Natural killer cell (primary cell): ENCODE results near the gene PTPRN2. TPM values are rescaled to one million over a fixed set of nuclear protein-coding genes. Genes with fewer than 3 reads are reported as not detected.
"Not testable (repeated sequence)": the region's sequence is repeated elsewhere in the genome, so short reads cannot be mapped to it uniquely, and the experiment has no call there.

Source experiments
- ATAC-seq, 3 donors: fragments of 150-1000 bp in 2 of 3; fragments of 200-7000 bp in 1 of 3; cut with Tn5 transposase; 1 replicate in 1 of 3; 2 replicates in 2 of 3; pipeline ENCODE4 v1.10.0; 2021; ENCODE audit warnings: mild to moderate bottlenecking in 2 of 3, moderate library complexity in 2 of 3
- DNase-seq, 2 donors: peaks; one replicate each; pipeline versions ENCODE4 v3.0.0 to v3.0.0-alpha.2; 2013 to 2021; ENCODE audit warnings: mixed read lengths in 1 of 2
- H3K27ac ChIP-seq: one replicate; pipeline ENCODE4 v1.5.1; 2013; ENCODE audit warnings: mild to moderate bottlenecking, low read length
- H3K27me3 ChIP-seq: one replicate; pipeline ENCODE4 v1.6.1; 2013; ENCODE audit warnings: low read length; ENCODE audit not compliant: control insufficient read depth, insufficient read depth
- H3K36me3 ChIP-seq: one replicate; pipeline ENCODE4 v1.6.1; 2013; ENCODE audit warnings: low read length; ENCODE audit not compliant: control insufficient read depth, insufficient read depth
- H3K4me1 ChIP-seq: one replicate; pipeline ENCODE4 v1.6.1; 2013; ENCODE audit warnings: low read length; ENCODE audit not compliant: control insufficient read depth, insufficient read depth
- H3K4me3 ChIP-seq: one replicate; pipeline ENCODE4 v1.5.1; 2013; ENCODE audit warnings: low read length
- H3K9me3 ChIP-seq: one replicate; pipeline ENCODE4 v1.6.1; 2013; ENCODE audit warnings: low read length; ENCODE audit not compliant: control insufficient read depth, insufficient read depth
- H3K27ac Mint-ChIP-seq, 2 donors: one replicate each; pipeline ENCODE4 v1.8.0; 2022; ENCODE audit warnings: mild to moderate bottlenecking in 2 of 2, mixed read lengths in 2 of 2, moderate library complexity in 1 of 2
- H3K27me3 Mint-ChIP-seq, 2 donors: one replicate each; pipeline ENCODE4 v1.8.0; 2022; ENCODE audit warnings: low read depth in 2 of 2, mixed read lengths in 2 of 2
- H3K36me3 Mint-ChIP-seq: one replicate; pipeline ENCODE4 v1.8.0; 2022; ENCODE audit warnings: mixed read lengths
- H3K4me1 Mint-ChIP-seq, 2 donors: one replicate each; pipeline ENCODE4 v1.8.0; 2022; ENCODE audit warnings: mixed read lengths in 2 of 2
- H3K4me3 Mint-ChIP-seq: one replicate; pipeline ENCODE4 v1.8.0; 2022; ENCODE audit warnings: mild to moderate bottlenecking, moderate library complexity, mixed read lengths
- H3K9me3 Mint-ChIP-seq, 2 donors: one replicate each; pipeline ENCODE4 v1.8.0; 2022; ENCODE audit warnings: mixed read lengths in 2 of 2
- CTCF ChIP-seq: fragments of 200-600 bp; IDR thresholded peaks from one replicate; pipeline ENCODE4 v1.8.0; 2022; ENCODE audit warnings: antibody characterized with exemption
- WGBS: methylation state at CpG from one replicate; pipeline ENCODE4 v1.1.7; 2013; ENCODE audit warnings: missing lambda C conversion rate; ENCODE audit not compliant: insufficient coverage; 5-methylcytosine and 5-hydroxymethylcytosine counted together
- intact Hi-C: fragments of 100-400 bp; cut with micrococcal nuclease; formaldehyde crosslinking; loops from one replicate; pipeline ENCODE4 v1.14.2; 2022
- total RNA-seq, 4 donors: library from RNA; stranded (reverse); fragments of 120-200 nt in 1 of 4; gene quantifications; one replicate each; pipeline versions ENCODE4 v1.2.3 to v1.2.4, GENCODE V29; 2013 to 2022

The PTPRN2 gene
- total RNA-seq, 3 donors from 2014 or later (not counting 1 experiment from before 2014, with no cell fraction given), result 1.3 to 2.5 (median 1.9) TPM

GRCh38 chr7:157897681-157898080, 689.9 kb downstream of the PTPRN2 start:
- no peaks in the 10 kb centered on the region for H3K4me1 ChIP-seq
- Mint-ChIP-seq H3K27me3 (no peaks in the 10 kb centered on the region), H3K4me3 (no peak overlapping the region), H3K9me3 (peaks cover 0 to 2% of the 10 kb centered on the region in 2 donors), H3K27ac (no peak overlapping the region), H3K36me3 (no peaks in the 10 kb centered on the region), H3K4me1 (peaks cover 0 to 10% of the 10 kb centered on the region in 2 donors)
- no peak overlapping the region for H3K27ac ChIP-seq
- intact Hi-C loops, result no loop called here
- ATAC-seq (no peak), DNase-seq (no peak)
- H3K9me3 ChIP-seq, result peaks cover 16% of the 10 kb centered on the region
- H3K27me3 ChIP-seq, result no peaks in the 10 kb centered on the region
- H3K36me3 ChIP-seq, result no peaks in the 10 kb centered on the region
- 94% methylated on average over 30 of the region's 30 CpGs for WGBS
- H3K4me3 ChIP-seq, result no peak overlapping the region
- no peak for TF ChIP-seq CTCF

GRCh38 chr7:157896774-157897555, 690.7 kb downstream of the PTPRN2 start:
- Histone ChIP-seq H3K27ac (no peak overlapping the region), H3K4me1 (no peaks in the 10 kb centered on the region), H3K9me3 (peaks cover 16% of the 10 kb centered on the region), H3K36me3 (no peaks in the 10 kb centered on the region), H3K4me3 (no peak overlapping the region), H3K27me3 (no peaks in the 10 kb centered on the region)
- Mint-ChIP-seq H3K27ac (no peak overlapping the region), H3K36me3 (no peaks in the 10 kb centered on the region), H3K4me3 (no peak overlapping the region), H3K4me1 (peaks cover 0 to 10% of the 10 kb centered on the region in 2 donors), H3K27me3 (no peaks in the 10 kb centered on the region), H3K9me3 (peaks cover 0 to 2% of the 10 kb centered on the region in 2 donors)
- no peak for DNase-seq
- no peak for TF ChIP-seq CTCF
- 88% methylated on average over 26 of the region's 26 CpGs for WGBS
- intact Hi-C loops, result no loop called here
- ATAC-seq, result peak in 1 of 3 donors; percentile 12

- WGBS, result 92% methylated on average over 15 of the region's 15 CpGs
- H3K4me1 Mint-ChIP-seq, result peaks cover 0 to 10% of the 10 kb centered on the region in 2 donors
- H3K27me3 Mint-ChIP-seq, H3K27ac ChIP-seq, H3K27me3 ChIP-seq, H3K27ac Mint-ChIP-seq, H3K36me3 Mint-ChIP-seq, H3K36me3 ChIP-seq, DNase-seq, H3K4me3 ChIP-seq, intact Hi-C loops, H3K4me3 Mint-ChIP-seq, H3K9me3 Mint-ChIP-seq, H3K4me1 ChIP-seq, ATAC-seq: not testable (repeated sequence)
- peaks cover 16% of the 10 kb centered on the region for H3K9me3 ChIP-seq
Observed at GRCh38 chr7:157896376-157896675, 691.3 kb downstream of the PTPRN2 start.

GRCh38 chr7:157895520-157896375, 691.9 kb downstream of the PTPRN2 start:
- H3K27ac Mint-ChIP-seq, result no peak overlapping the region
- no peak overlapping the region for H3K27ac ChIP-seq

GRCh38 chr7:157895098-157895497, 692.5 kb downstream of the PTPRN2 start:
- H3K36me3 ChIP-seq, H3K27ac ChIP-seq, H3K27me3 Mint-ChIP-seq, H3K36me3 Mint-ChIP-seq, H3K4me1 ChIP-seq, intact Hi-C loops, H3K4me3 ChIP-seq, H3K4me3 Mint-ChIP-seq, ATAC-seq, H3K9me3 Mint-ChIP-seq, DNase-seq, H3K27me3 ChIP-seq: not testable (repeated sequence)
- Mint-ChIP-seq H3K27ac (peak overlapping the region in 1 of 2 donors; percentile 43), H3K4me1 (peaks cover 0 to 10% of the 10 kb centered on the region in 2 donors)
- WGBS, result 78% methylated on average over 11 of the region's 12 CpGs
- peaks cover 16% of the 10 kb centered on the region for H3K9me3 ChIP-seq

More at GRCh38 chr7:157895520-157896375, 691.9 kb downstream of the PTPRN2 start:
- DNase-seq (no peak), ATAC-seq (no peak)
- Histone ChIP-seq H3K4me1 (no peaks in the 10 kb centered on the region), H3K9me3 (peaks cover 16% of the 10 kb centered on the region), H3K27me3 (no peaks in the 10 kb centered on the region), H3K4me3 (no peak overlapping the region), H3K36me3 (no peaks in the 10 kb centered on the region)
- no peaks in the 10 kb centered on the region for H3K36me3 Mint-ChIP-seq
- no peaks in the 10 kb centered on the region for H3K27me3 Mint-ChIP-seq
- intact Hi-C loops, result no loop called here
- peaks cover 0 to 10% of the 10 kb centered on the region in 2 donors for H3K4me1 Mint-ChIP-seq
- peaks cover 0 to 2% of the 10 kb centered on the region in 2 donors for H3K9me3 Mint-ChIP-seq
- no peak overlapping the region for H3K4me3 Mint-ChIP-seq
- WGBS, result 68% methylated on average over 19 of the region's 19 CpGs
- no peak for TF ChIP-seq CTCF
